Neural cell (in vitro differentiated cells): ENCODE data around the gene PRMT2.
"Not testable (repeated sequence)": the region's sequence is repeated elsewhere in the genome, so short reads cannot be mapped to it uniquely, and the experiment has no call there.

ENCODE experiments used
- CTCF ChIP-seq: fragments of 450-650 bp; IDR thresholded peaks from 2 replicates; pipeline ENCODE4 v1.5.1; 2014; ENCODE audit warnings: antibody characterized with exemption, mild to moderate bottlenecking, moderate library complexity; ENCODE audit not compliant: poor library complexity, severe bottlenecking
- EZH2 ChIP-seq: fragments of 200-600, 300-800 bp; shearing (Covaris generic), sonication (generic); IDR thresholded peaks from 2 replicates; pipeline ENCODE4 v1.6.1; 2014; ENCODE audit warnings: antibody characterized with exemption, low read length, borderline replicate concordance, mild to moderate bottlenecking; ENCODE audit not compliant: insufficient read depth, poor library complexity, severe bottlenecking
- MXI1 ChIP-seq: fragments of 450-650 bp; conservative IDR thresholded peaks from 2 replicates; pipeline ENCODE4 v1.6.1; 2014; ENCODE audit warnings: antibody characterized with exemption, mild to moderate bottlenecking; ENCODE audit not compliant: poor library complexity, severe bottlenecking
- RAD21 ChIP-seq: fragments of 450-650 bp; conservative IDR thresholded peaks from 2 replicates; pipeline ENCODE4 v1.6.1; 2014; ENCODE audit warnings: antibody characterized with exemption, mild to moderate bottlenecking, moderate library complexity
- TAF1 ChIP-seq: IDR thresholded peaks from 2 replicates; pipeline ENCODE4 v1.6.1; 2012; ENCODE audit warnings: low read depth

- not testable (repeated sequence) for TF ChIP-seq RAD21, CTCF, EZH2, TAF1, MXI1
Observed at GRCh38 chr21:46699104-46699503, 63.6 kb downstream of the PRMT2 start.
